Stimulated activated naive CD4-positive, alpha-beta T cell treated with Interleukin-2 at 50 U/mL for 16 hours (primary cell): ENCODE data around the gene NT5DC1.

Source experiments
- DNase-seq: peaks from one replicate; lab custom pipeline; 2025; lab: John Stamatoyannopoulos, UW

Gene NT5DC1

DNA sequence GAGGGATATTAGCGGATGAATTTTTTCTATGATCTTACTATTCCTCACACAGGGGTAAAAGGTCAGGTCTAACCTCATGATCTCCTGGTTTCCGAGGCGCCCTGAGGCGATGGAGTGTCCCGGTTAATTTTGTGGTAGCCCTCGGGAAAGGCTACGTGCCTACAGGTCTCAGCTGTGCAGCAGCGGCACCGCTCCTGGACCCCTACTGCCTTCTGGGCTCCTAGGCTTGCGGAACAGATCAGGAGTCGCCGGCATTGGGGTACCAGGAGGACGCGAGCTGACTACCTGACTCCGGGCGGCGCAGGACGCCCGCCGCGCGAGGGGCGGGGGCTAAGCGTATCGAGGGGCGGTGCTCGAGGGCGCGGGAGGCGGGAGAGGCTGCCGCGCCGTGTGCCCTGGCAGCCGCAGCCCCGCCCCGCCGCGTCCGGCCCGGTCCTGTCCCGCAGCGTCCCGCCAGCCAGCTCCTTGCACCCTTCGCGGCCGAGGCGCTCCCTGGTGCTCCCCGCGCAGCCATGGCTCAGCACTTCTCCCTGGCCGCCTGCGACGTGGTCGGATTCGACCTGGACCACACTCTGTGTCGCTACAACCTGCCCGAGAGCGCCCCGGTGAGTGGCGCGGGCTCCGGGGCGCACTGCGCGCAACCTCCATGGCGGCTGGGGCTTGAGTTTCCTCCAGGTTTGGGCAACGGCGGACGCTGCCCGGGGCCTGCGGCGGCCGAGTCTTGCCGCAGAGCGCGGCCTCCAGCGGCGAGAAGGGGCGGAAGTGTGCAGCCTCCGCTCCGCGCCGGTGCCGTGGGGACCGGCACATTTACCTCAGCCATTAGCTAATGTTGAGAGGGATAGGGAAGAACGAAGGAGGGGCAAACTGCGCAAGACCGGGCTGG is at the start of gene NT5DC1:
NT5DC1 (plus strand) TSS at position 435 of the 883 bp plus-strand sequence; CDS start at position 513, 78 bp downstream.
- peak; percentile 82 for DNase-seq

DNA sequence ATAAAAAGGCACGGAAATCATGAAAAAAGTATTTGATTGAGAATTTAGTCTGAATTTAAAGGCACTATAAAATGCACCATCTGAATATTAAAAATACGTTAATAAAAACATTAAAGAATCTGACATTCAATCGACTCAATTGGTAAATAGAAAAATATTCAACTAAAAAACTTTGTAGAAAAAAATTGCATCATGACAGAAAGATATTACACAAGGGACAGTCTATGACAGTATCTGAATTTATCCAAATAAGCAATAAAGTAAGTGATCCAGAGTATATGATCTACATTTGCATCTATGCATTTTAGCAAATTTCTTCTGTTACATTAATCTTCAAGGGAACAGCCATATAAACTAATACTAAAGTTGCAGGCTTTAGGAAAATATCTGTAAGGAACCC is 49.4 kb upstream of the NT5DC1 start:
- DNase-seq: no peak

DNA sequence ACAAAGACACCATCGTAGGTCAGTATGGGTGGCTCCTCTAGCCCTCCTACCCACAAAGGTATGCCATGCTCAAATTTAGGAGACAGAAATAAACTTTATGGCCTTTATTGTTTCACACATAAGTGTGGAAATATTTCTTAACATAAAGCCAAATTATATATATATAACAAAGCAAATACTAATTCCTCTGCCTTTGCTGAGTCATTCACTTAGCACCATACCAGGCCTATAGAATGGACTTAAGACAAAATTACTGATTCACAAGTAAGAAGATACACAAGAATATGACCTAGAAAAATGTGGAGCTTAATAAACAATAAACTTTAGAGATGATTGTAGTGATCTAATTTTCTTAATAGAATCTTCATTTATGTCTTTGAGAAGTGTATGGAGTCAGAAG is 45.1 kb upstream of the NT5DC1 start:
- DNase-seq: no peak

DNA sequence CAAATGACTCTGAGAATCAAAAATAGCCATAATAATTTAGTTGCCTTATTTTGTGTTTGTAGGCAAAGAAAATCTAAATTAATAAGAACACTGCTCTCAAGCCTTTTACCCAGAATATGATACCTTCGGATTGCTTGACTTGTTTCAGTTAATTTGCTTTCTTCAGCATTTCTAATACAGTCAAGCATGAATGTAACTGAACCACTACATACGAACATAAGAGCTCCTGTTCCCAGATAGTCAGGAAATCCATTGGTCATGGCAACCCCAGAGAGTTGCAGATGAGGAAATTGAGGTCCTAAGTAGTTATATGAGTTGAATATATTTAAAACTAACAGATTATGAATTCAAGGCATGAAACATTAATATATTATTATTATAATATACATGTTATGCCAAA is 42.9 kb upstream of the NT5DC1 start:
- DNase-seq: no peak

DNA sequence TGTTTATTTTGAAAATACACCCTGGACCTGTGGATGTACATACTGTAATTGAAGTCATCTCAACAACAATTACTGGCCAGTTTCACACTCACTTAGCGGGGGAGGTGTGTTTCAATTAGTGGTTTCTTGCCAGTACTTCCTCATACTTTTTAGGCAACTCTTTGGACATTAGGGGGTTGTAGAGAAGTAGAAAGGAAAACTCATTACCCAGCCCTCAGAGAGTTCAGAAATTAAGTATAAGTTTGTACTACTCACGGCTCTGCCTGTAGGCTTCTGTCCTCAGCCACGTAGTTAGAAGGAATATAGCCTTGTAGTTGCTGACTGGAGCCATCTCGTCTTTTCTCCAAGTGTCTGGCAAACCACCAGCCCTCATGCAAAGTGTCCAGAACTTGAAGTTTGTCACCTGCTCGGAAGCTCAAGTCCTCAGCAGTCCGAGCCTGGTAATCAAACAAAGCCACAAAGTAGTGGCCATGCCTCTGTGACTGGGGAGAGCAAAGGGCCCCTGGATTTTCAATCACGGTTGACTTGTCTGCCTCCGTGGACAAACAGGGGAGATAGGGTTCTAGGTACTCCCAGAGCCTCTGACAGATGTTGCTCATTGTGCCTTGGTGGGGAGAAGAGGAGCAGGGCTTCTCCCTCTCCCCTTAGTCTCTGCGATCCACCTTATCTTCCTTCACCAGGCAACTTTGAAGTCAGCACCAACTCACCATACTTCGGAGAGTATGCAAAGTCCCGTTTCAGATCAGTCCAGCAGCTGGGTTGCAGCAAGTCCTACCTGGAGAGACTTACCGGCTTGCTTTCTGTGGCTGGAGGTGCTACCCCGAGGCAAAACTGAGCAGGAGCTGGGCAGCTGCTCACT is 40.7 kb upstream of the NT5DC1 start:
- no peak for DNase-seq

DNA sequence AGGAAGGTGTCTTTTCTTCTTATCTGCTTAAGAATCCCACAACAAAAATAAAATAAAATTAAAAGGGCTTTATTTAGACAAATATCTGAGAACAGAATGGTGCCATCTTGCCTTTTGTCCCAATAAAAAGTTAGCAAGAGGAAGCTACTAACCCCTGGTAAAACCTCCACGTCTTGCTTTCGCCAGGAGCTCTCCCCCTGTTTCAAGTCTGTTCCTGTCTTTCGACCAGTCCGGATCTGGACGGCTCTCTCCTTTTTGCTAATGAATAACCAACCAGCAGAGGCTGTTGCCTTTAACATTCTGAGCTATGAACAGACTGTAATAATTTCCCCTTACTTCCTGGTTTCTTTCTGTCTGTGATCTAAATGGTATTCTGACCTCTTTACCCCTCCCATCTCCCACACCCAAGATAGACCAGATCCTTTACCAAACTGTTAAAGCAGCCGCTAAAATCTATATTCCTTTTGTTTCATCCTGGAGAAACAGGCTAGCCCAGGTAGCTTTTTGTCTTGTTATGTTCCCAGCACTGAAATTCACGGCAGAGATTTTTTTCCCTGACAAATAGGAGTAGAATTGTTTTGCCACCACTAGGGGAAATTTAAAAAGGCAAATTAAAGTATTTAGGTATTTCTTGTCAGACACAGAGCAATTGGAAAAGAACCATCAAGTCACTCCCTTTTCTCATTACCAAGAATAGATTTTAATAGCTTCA is 39.9 kb upstream of the NT5DC1 start, which contains the start of gene FRK:
FRK (minus strand) TSS at position 320 of the 712 bp plus-strand sequence. CDS start 580 bp downstream, outside the sequence.
- no peak for DNase-seq

DNA sequence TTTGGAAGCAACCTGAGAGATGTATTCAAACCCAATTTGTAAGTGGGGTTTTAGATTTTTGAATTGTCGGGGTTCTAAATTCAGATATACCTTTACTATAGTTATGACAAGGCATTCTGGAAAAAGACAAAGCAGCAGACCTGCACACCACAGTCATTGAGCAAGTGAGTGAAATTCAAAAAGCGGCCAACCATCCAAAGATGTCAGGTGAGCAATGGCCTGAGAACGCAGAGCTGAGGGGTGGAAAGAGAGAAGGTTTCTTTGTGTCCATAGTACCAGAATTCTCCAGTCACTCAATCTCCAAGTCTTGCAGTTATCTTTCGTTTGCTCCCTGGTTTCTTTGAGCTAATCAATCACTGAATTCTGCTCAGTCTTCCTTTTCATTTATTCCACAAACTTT is 38.2 kb upstream of the NT5DC1 start:
- DNase-seq: no peak

DNA sequence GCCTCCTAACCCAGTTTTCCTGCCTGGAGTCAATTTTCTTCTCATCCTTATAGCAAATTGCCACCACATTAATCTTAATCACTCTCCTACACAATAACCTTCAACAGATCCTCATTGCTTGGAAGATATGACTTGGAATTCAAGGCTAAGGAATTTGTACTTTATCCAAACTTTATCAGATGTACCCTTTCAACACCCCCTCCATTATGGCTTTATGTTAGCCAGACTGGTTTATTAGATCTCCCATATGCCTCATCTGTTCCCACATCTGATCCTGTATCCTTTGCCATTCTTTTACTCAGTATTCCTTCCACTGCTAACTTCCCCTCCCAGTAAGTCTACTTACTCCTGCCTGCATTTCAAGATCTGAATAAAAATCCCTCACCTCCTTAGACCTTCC is 36.0 kb upstream of the NT5DC1 start:
- no peak for DNase-seq

DNA sequence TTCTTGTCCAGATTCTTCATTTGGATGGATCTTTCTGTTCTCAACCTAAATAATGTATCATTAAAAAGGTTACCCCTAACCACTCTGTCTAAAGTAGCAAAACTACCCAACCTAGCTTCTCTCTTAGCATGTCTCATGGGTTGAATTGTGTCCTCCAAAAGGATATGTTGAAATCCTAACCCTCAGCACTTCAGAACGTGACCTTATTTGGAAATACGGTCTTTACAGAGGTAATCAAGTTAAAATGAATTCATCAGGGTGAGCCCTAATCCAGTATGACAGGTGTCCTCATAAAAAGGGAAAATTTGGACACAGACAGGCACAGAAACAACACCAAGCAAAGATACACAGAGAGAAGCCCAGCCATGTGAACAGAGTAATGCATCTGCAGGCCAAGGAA is 33.9 kb upstream of the NT5DC1 start:
- DNase-seq: no peak

DNA sequence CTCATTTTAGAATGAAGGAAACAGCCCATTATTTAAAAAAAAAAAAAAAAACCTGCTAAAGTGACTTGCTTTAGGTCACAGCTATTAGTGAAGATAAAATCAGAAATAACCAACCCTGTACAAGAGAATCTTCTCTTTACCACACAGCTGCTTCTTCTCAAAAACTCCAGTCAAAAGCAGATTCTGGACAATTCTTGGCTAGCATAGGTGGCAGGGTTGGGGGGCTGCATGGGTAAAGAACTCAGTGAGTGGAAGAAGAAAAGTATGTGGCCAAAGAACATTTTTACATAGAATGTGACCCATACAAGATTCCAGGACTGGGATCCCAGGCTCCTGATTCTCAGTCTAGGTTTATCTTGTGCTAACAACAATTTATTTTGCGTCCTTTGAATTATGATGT is 30.6 kb upstream of the NT5DC1 start:
- no peak for DNase-seq

DNA sequence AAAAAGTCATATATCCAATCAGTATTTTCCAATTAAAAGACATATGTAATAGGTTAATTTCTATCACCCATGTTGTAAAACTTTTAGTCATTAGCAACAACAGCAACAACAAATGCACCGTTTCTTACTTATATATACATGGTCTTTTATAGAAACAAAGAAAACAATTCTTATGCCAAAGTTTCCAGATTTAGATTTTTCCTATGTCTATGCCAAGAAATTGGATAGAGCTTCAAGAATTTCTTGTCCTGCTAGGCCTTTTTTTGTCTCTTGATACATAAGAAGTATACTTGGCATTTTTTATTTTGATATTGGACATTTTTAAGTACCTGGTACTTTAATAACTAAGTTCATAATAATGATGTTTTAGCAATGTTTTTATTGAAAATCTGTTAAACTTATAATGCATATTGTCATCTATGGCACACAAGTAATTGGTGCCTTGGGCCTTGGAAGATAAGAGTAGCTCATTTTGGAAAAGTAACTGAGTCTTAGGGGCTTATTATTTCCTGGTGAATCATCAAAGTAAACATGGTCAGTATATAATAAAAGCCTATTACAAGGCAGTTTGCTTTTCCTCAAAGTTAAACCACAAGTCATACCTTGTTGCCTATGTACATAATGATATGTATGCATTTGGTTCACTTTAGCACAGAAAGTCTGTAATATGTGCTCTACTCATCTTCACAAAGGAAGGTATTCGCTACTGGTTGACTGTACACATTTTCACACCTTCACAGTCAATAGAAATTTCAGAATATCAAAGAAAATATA is 29.9 kb upstream of the NT5DC1 start:
- DNase-seq: no peak

DNA sequence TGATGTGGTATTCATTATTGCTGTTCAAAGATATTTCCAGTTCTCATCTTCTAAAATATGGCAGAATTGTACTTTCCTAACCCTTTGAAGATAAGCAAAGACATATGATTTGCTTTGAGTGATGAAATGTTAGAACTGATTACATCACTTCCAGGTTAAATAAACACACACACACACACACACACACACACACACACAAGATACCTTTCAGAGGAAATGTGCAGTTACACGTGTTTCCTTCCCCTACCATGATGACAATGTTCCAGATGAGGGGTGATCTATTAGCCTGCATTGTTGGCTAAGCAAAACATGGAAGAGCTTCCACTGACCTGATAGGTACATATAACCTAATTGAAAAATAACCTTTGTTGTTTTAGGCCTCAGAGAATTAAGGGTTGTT is 28.3 kb upstream of the NT5DC1 start:
- DNase-seq: no peak

DNA sequence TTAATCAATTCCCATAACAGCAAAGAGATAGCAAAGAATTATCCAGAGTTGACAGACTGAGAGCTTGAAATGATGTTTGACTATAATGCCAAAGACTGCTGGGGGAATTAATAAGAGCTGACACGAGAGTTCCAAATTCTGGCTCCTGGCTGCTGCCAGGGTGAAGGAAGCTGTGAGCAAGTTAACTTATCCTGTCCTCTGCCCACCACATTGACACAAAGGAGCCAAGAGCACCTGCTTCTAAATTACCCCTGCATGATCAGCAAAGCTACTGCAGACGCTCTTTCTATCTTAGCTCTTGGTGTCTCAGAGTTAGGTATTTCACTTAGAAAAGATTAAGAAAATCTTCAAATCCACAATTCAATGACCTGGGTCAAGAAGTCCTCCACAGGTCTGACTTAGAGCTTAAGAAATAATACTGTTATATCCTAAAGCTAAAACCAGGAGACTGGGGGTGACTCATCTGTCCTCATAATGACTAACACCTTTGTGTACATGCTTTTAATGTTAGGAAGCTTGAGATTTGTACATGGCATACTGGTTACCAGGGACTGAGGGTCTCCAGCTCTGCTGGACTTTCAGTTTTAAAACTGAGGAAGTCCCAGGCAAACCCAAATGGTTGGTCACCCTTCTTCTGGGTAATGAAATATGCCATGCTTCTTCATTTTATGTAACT is 26.8 kb upstream of the NT5DC1 start:
- no peak for DNase-seq

DNA sequence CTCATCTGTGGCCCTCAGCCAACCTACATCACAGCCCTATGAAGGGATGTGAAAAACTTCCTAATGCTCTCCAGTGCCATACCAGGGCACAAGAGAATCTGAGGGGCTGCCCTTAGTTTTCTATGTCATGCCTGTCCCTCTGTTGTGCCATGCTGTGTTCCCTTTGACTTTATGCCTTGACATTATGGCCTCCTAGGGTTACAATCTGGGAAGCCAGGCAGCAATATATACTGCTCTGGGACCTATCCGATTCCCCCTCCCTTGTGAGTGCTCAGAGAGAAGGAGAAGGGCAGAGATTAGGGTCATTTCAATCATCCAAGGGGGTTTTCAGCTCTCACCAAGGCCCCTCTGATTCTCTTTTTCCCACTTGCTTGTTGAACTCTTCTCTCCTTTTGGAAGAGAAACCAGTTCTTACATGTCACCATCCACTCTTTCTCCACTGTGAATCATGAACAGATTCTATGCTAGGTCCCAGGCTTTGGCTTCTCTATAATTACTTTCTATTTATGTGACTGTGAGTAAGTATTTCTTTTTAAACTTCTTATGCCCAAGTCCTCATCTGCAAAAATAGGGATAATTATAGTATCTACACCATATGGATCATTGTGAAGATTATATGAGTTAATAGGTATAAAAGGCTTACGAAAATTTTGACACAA is 25.8 kb upstream of the NT5DC1 start:
- no peak for DNase-seq

DNA sequence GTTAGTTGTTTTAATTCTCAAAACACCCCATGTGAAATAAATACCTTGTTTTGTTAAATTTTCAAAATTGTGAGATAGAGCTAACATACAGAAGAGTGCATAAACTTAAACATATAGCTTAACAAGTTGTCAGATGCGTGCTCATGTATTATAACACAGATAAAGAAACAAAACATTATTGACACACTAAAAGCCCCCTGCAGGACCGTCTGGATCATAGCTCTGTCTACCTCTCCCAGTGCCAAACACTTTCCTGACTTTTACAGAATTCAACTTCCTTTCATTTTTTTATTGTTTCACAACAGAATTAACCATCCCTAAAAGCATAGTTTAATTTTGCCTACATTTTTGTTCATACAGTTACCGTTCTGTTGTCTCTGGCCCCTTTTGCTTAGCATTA is 22.1 kb upstream of the NT5DC1 start:
- DNase-seq: no peak

DNA sequence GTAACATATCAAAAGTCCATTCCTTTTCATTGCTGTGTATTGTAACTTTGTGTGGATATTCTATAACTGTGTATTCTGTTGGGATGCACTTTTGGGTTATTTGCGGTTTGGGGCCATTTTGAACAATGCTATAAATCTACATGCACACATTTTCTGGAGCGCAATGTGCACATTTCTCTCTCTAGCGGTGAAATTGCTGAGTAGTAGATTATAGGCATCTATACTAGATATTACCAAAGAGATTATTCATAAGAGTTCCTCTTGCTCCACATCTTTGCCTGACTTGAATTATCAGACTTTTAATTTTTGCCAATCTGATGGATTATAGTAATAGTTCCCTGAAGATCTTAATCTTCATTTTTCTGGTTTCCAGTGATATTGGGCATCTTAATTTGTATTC is 21.7 kb upstream of the NT5DC1 start:
- no peak for DNase-seq

DNA sequence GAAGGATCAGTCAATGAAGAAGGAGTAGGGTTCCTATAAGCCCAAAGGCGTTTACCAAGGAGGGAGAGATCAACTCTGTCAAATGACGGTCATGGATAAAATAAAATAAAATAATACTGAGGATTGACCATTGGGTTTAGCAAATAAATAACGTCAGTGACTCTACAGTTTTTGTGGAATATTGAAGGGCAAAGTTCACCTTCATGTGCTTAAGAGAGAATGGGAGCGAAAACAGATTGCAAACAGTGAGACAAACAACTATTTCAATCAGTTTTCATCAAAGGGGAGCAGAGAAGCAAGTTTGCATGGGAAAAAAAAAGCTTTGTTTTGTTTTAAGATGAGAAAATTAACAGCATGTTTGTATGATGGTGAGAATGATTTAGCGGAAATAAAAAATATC is 17.6 kb upstream of the NT5DC1 start:
- DNase-seq: no peak

DNA sequence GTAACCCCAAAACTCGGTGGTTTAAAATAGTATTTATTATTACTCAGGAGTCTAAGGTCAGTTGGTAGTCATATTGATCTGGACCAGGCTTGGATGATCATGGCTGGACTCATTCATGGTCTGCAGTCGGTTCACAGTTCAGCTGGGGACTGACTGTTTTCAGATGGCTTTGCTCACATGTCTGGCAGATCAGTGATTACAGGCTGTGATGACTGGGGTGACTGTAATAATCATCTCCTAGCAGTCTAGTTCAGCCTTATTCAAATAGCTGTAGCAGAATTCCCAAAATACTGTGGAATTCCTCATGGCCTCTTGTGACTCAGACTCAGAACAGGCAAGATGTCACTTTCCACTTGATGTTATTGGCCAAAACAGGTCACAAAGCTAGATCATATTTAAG is 16.4 kb upstream of the NT5DC1 start:
- DNase-seq: no peak

DNA sequence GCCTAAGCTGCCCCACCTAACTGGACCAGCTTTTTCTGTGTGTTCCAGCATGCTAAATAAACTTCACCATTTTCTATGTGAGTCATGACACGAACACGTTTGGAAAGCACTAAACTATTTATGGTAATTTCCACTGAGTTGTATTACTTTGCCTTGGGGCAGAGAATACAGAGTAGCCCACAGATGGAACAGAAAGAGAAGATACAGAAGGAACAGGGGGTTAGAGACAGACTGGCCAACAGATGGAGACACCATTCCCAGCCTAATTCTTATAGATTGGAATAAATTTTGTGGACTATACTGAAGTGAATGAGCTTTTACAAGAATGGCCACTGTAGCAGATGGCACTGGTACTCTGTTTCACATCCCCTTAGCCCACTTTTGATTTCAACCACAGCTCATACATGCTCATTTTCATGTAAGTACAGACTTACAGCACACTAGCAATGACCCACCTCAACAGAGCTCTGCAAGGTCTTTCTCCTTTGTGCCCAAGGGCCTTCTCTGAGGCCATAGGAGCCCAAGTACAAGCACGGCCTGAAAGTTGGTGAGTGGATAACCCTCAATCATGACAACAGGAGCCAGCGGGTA is 13.1 kb upstream of the NT5DC1 start:
- no peak for DNase-seq

DNA sequence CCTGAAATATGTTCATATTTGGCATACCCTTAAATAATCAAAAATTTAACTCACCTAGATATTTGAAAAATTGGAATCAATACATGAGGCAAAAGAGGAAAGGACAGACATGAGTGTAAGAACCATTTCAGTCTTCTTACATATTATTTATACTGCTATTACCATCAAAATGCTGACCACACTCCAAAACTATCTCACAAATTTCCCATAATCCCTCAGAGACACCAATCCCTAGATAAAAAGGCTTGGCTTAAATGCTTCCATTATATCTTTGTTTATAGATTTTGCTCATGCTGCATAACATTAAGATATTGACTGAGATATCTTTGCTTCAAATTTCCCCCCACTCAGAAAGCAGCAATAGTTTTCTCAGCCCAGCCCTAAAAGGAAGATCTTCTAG is 11.7 kb upstream of the NT5DC1 start:
- DNase-seq: no peak
